Astrocyte of the spinal cord (primary cell): ENCODE measurements around the gene CCDC74A.
"Not testable (repeated sequence)": the region's sequence is repeated elsewhere in the genome, so short reads cannot be mapped to it uniquely, and the experiment has no call there.

ENCODE experiments used
- DNase-seq: peaks from one replicate; pipeline ENCODE4 v3.0.0; 2011; ENCODE audit warnings: low read depth, low spot score
- H3K4me3 ChIP-seq: 2 replicates; pipeline ENCODE4 v1.5.1; 2011; ENCODE audit warnings: low read depth, mild to moderate bottlenecking, low read length, moderate library complexity
- CTCF ChIP-seq: IDR thresholded peaks from 2 replicates; pipeline ENCODE4 v1.5.1; 2012; ENCODE audit warnings: low read depth, mild to moderate bottlenecking, low read length, inconsistent platforms
- in situ Hi-C: cut with HindIII; loops from 2 replicates; pipeline ENCODE4 v1.10.0; 2017; ENCODE audit warnings: low sequenced_read_pairs

CCDC74A gene

GRCh38 chr2:131552871-131553270 lies 25.2 kb downstream of the CCDC74A start:
- in situ Hi-C loops = no loop called here
- H3K4me3 ChIP-seq = no peak overlapping the region
- no peak for TF ChIP-seq CTCF
- no peak for DNase-seq

- TF ChIP-seq CTCF = no peak
These were observed 29.3 kb downstream of the CCDC74A start for GRCh38 chr2:131556998-131557397.

DNA sequence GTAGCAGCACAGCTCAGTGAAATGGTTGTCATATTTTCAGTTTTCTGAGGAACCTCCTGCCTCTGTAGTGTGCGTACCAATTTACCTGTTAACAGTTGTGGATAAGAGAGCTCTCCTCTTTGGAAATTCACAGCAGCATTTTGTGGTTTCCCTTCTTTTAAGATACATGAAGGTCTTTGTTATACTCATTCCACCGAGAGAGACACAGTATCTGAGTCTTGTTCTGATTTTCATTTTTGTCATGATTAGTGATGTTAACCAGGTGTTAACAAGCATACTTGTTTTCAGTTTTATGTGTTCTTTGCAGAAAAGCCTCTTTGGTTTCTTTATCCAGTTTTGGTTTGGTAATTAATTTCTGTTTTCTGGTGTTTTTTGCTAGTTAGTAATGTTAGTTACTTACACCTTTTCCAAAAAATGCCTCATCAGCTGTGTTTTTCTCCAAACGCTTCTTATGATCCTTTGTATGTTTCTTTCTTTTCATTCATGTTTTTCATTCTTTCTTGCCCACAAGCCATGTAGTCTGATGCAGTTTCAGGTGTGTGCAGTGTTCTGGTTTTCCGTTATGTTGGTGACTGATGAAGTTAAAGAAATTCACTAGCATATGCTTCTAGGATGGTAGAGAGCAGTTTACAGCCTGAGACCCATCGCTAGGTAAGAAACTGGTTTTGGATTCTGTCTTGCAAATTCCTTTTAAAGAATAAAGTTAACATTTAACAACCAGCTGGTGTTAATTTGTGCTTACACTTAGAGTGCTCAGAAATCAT lies 30.1 kb downstream of the CCDC74A start:
- in situ Hi-C loops = no loop called here
- no peak overlapping the region for H3K4me3 ChIP-seq
- no peak for TF ChIP-seq CTCF
- no peak for DNase-seq

More at GRCh38 chr2:131556998-131557397, 29.3 kb downstream of the CCDC74A start:
- DNase-seq = no peak
- H3K4me3 ChIP-seq = no peak overlapping the region
- in situ Hi-C loops = no loop called here

GRCh38 chr2:131566371-131566770 lies 38.7 kb downstream of the CCDC74A start:
- H3K4me3 ChIP-seq = no peak overlapping the region
- TF ChIP-seq CTCF = no peak
- DNase-seq = no peak
- in situ Hi-C loops = no loop called here

DNA sequence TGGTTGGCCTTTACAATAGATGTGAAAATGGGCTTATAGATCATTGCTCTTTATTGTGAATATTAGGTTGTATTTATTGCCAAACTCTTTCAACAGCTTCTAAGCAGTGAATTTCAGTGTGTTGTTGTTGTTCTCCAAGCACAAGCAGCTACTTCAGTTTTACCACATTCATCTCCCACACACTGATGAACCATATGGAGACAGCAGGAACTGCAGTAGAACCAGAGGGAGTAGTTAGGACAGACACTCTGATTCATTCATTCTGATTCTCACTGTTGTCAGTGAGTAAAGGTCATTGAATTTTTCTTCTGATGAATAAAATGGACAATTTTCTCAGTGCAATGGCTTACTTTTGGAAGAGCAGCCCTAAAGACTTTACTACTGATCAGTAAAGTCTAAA lies 40.2 kb downstream of the CCDC74A start:
- no peak overlapping the region for H3K4me3 ChIP-seq
- TF ChIP-seq CTCF = no peak
- in situ Hi-C loops = no loop called here
- DNase-seq = no peak

DNA sequence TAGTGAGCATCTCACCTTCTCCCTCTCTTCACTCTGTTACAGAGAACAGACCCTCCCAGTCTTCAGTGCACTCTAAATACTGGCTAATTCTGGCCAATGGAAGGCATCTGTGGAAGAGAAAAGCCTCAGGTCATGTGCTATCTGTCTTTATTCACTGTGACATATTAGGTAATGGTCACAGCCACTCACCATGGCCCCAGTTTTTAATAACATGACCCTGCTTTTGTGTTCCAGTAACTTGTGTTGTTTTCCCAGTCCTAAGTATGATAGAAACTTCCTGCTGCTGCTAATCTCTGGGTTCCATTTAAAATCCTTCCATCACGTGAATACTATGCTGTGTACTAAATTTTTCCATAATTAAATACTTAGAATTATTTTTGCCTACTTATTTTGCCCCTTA lies 40.7 kb downstream of the CCDC74A start:
- DNase-seq, H3K4me3 ChIP-seq, in situ Hi-C loops: not testable (repeated sequence)

DNA sequence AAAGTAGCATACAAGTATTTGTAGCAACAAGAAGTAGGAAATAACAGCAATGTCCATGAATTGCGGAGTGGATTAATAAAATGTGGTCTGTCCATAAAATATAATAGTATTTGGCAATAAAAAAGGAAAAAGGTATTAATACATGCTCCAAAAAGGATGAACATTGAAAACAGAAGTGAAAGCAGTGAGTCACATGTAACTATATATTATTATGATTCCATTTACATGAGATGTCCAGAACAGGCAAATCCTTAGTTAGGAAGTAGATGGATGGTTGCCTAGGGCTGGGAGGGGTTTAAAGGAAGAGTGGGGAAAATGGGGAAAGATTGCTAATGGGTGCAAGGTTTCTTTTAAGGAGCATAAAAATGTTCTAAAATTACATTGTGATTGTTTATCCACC lies 44.5 kb downstream of the CCDC74A start:
- no peak for DNase-seq
- in situ Hi-C loops = no loop called here
- TF ChIP-seq CTCF = no peak
- H3K4me3 ChIP-seq = no peak overlapping the region
